Activated T-cell treated with anti-CD3 and anti-CD28 coated beads, Interleukin-2, amount 50 U/mL, for 24 hours (primary cell): ENCODE results near the gene KRTAP4-6.
"Not testable (repeated sequence)": the region's sequence is repeated elsewhere in the genome, so short reads cannot be mapped to it uniquely, and the experiment has no call there.

ENCODE experiments used
- DNase-seq: peaks from one replicate; pipeline ENCODE4 v3.0.0-alpha.2; 2020
- H3K27ac Mint-ChIP-seq: 2 replicates; pipeline ENCODE4 v1.8.0; 2020; ENCODE audit warnings: mild to moderate bottlenecking, mixed read lengths
- H3K27me3 Mint-ChIP-seq: 2 replicates; pipeline ENCODE4 v1.8.0; 2020; ENCODE audit warnings: mixed read lengths
- H3K36me3 Mint-ChIP-seq: 2 replicates; pipeline ENCODE4 v1.8.0; 2020; ENCODE audit warnings: low read depth, mixed read lengths
- H3K4me1 Mint-ChIP-seq: 2 replicates; pipeline ENCODE4 v1.8.0; 2020; ENCODE audit warnings: low read depth, mixed read lengths
- H3K4me3 Mint-ChIP-seq: 2 replicates; pipeline ENCODE4 v1.8.0; 2020; ENCODE audit warnings: mild to moderate bottlenecking, moderate library complexity, mixed read lengths
- H3K9me3 Mint-ChIP-seq: 2 replicates; pipeline ENCODE4 v1.8.0; 2020; ENCODE audit warnings: mixed read lengths

Gene KRTAP4-6

DNA sequence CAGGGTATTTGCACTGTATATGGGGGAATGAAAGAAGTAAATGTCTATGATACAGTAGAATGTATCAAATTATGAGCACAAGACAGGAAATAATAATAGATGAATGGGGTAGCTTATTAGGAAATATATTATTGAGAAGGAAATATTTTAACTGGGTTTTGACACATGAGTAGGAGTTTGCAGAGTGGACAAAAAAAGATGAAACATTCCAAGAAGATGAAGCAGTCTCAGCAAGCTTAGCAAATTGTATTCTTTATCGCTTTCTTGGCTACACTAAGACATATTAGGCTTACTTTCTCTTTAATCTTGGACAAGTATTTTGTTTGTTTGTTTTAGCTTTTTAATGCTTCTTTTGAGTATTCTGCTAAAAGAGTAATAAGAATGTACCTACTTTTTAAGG lies 36.4 kb downstream of the KRTAP4-6 start:
- H3K4me3 Mint-ChIP-seq = no peak overlapping the region
- peaks cover 5% of the 10 kb centered on the region for H3K4me1 Mint-ChIP-seq
- H3K9me3 Mint-ChIP-seq = no peaks in the 10 kb centered on the region

DNA sequence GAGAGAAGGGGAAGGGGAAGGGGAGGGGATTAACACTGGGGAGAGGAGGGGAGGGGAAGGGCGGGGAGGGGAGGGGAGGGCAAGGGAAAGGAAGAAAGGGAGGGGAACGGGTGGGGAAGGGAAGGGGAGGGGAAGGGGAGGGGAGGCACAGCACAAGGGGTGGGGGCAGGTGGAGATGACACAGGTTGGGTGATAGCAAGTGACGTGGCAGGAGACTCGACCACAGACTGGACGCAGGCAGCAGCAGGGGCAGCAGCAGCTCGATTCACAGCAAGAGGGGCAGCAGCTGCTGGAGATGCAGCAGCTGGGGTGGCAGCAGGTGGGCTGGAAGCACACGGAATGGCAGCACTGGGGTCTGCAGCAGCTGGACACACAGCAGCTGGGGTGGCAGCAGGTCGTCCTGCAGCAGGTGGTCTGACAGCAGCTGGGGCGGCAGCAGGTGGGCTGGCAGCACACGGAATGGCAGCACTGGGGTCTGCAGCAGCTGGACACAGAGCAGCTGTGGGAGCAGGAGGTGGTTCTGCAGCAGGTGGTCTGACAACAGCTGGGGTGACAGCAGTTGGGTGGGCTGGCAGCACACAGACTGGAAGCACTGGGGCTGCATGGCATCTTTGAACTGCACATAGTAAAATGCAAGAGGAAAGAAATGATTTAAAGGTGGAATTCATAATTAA lies 38.6 kb downstream of the KRTAP4-6 start, which contains the start of gene KRTAP4-16:
KRTAP4-16 (minus strand) TSS at position 624 of the 674 bp plus-strand sequence; CDS start at position 624, 0 bp downstream.
- Mint-ChIP-seq H3K27ac (no peak within 1 kb of the TSS), H3K36me3 (no peaks in the 10 kb centered on the region)

More for the DNA sequence above, 36.4 kb downstream of the KRTAP4-6 start:
- no peak for DNase-seq
- Mint-ChIP-seq H3K27ac (no peak overlapping the region), H3K36me3 (no peaks in the 10 kb centered on the region), H3K27me3 (peaks cover 31% of the 10 kb centered on the region)

DNA sequence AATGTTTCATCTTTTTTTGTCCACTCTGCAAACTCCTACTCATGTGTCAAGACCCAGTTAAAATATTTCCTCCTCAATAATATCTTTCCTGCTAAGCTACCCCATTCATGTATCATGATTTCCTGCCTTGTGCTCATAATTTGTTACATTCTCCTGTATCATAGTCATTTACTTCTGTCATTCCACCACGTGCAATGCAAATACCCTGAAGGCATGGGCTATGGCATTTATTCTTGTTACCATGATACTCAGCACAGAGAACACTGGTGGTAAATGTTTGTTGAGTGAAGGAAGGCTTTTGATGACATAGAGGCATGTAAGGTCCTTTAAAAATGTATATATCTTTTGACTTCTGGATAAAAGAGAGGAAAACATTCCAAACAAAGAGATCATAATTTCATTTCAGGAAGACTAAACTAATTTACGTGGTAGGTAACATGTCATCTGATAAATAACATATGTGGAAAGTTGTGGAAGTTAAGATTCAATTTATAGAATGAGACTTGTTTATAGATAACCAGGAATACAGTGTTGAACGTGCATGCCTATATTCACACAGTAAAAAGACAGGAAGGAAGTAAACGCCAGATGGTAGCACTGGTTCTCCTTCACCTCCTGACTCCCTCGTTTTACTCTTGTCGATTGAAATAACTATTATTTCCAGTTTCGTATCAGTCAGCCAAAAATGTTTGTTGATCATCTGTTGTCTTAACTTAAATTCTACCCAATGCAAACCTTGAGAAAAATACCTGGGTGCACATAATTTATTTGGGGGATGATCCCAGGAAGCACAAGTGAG lies 40.5 kb downstream of the KRTAP4-6 start:
- H3K9me3 Mint-ChIP-seq, H3K4me3 Mint-ChIP-seq, H3K4me1 Mint-ChIP-seq, DNase-seq, H3K36me3 Mint-ChIP-seq, H3K27ac Mint-ChIP-seq: not testable (repeated sequence)
- H3K27me3 Mint-ChIP-seq = peaks cover 22% of the 10 kb centered on the region

More for the DNA sequence above, 38.6 kb downstream of the KRTAP4-6 start, which contains the start of gene KRTAP4-16:
- H3K27me3 Mint-ChIP-seq = peaks cover 26% of the 10 kb centered on the region
- H3K4me1 Mint-ChIP-seq = peaks cover 5% of the 10 kb centered on the region
- no peaks in the 10 kb centered on the region for H3K9me3 Mint-ChIP-seq
- DNase-seq = no peak
- H3K4me3 Mint-ChIP-seq = no peak within 1 kb of the TSS

DNA sequence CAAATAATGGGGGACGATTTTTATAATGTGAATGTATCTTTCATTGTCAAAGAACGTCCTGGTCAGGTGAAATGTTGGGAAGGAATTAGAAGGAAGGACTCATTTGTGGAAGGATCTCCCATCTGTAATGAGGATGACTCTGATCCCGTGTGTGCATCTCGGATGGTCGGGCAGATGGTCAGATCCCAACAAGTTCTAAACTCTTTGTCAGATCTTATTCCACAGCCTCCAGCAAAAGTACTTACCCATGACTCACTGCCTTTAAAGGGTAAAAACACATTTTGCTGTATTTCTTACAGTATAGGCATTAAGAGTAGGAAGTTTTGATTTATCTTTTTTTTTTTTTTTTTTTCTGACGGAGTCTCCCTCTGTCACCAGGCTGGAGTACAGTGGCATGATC lies 41.9 kb downstream of the KRTAP4-6 start:
- Mint-ChIP-seq H3K36me3 (no peaks in the 10 kb centered on the region), H3K4me3 (no peak overlapping the region), H3K9me3 (no peaks in the 10 kb centered on the region), H3K27me3 (peaks cover 27% of the 10 kb centered on the region), H3K4me1 (peaks cover 5% of the 10 kb centered on the region), H3K27ac (no peak overlapping the region)
- no peak for DNase-seq

DNA sequence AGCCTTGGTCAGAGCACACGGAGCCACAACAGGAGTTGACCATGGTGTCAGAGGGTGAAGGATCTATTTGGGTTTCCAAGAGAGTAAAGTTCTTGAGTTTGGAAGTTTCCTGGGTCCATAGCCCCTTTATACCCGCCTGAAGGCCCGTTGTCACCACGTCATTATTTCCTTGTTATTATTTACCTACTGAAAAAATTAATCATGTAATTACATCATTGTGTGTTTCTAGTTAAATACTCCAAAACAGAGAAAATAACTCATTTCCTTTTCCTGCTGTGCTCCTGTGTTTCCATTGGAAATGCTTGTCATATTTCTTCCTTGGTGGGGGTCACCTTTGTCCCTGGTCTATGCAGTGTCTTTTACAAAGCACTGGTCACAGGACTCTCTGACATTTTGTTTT lies 42.3 kb downstream of the KRTAP4-6 start, which contains the start of gene KRTAP4-8:
KRTAP4-8 (minus strand) TSS at position 101 of the 400 bp plus-strand sequence; CDS start at position 43, 58 bp downstream.
- DNase-seq = no peak
- no peaks in the 10 kb centered on the region for H3K9me3 Mint-ChIP-seq
- no peak within 1 kb of the TSS for H3K4me3 Mint-ChIP-seq
- H3K36me3 Mint-ChIP-seq = no peaks in the 10 kb centered on the region
- peaks cover 5% of the 10 kb centered on the region for H3K4me1 Mint-ChIP-seq
- peaks cover 27% of the 10 kb centered on the region for H3K27me3 Mint-ChIP-seq
- H3K27ac Mint-ChIP-seq = no peak within 1 kb of the TSS

DNA sequence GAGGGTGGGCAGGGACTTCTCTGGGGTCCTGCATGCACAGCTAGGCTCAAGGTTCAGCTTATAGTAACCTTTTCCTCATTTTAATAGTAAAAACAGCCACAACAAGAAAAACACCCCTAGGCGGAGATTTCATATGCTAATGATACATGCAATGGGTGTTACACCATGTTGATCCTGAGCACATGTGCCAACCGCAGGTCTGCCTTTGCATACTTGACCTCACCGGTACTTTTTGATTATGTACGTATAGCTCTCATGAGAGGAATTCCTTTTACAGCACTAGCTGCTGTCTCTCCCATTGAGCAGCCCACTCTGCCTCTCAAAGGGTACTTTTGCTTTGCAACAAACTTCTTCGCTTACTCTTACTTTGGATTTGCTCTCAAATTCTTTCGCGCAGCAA lies 44.3 kb downstream of the KRTAP4-6 start:
- Mint-ChIP-seq H3K36me3 (no peaks in the 10 kb centered on the region), H3K9me3 (no peaks in the 10 kb centered on the region), H3K4me3 (no peak overlapping the region), H3K27ac (no peak overlapping the region), H3K27me3 (peaks cover 23% of the 10 kb centered on the region), H3K4me1 (peaks cover 5% of the 10 kb centered on the region)
- DNase-seq = no peak
